Measurements from ENCODE around the gene GMPPA. TPM values are rescaled to one million over a fixed set of nuclear protein-coding genes. Genes with fewer than 3 reads are reported as not detected.

The GMPPA gene
- total RNA-seq, 1 experiment from 2014 or later = 81.6 TPM

- DNase-seq (ENCODE audit: low read depth) = peak; percentile 52
Observed at GRCh38 chr2:219521066-219521880, 22.6 kb downstream of the GMPPA start.

- DNase-seq (ENCODE audit: low read depth) = peak; percentile 77
Observed at GRCh38 chr2:219522111-219523030, 23.7 kb downstream of the GMPPA start.

- DNase-seq (ENCODE audit: low read depth) = no peak
Observed at GRCh38 chr2:219523031-219523671, 24.5 kb downstream of the GMPPA start.

GRCh38 chr2:219524817-219525216, 26.1 kb downstream of the GMPPA start:
- no peak for DNase-seq (ENCODE audit: low read depth)

GRCh38 chr2:219525533-219526232, 27.0 kb downstream of the GMPPA start:
- DNase-seq (ENCODE audit: low read depth) = no peak

- DNase-seq (ENCODE audit: low read depth) = no peak
Observed at GRCh38 chr2:219526320-219527075, 27.8 kb downstream of the GMPPA start.

- DNase-seq (ENCODE audit: low read depth) = peak; percentile 20
Observed at GRCh38 chr2:219527076-219527394, 28.3 kb downstream of the GMPPA start.

- no peak for DNase-seq (ENCODE audit: low read depth)
Observed at GRCh38 chr2:219527472-219527871, 28.8 kb downstream of the GMPPA start.

GRCh38 chr2:219530048-219530963, 31.6 kb downstream of the GMPPA start:
- peak; percentile 70 for DNase-seq (ENCODE audit: low read depth)

GRCh38 chr2:219531639-219532377, 33.1 kb downstream of the GMPPA start:
- DNase-seq (ENCODE audit: low read depth) = no peak

GRCh38 chr2:219532378-219532649, 33.6 kb downstream of the GMPPA start:
- DNase-seq (ENCODE audit: low read depth) = no peak

GRCh38 chr2:219533930-219534661, 35.4 kb downstream of the GMPPA start:
- no peak for DNase-seq (ENCODE audit: low read depth)

GRCh38 chr2:219536425-219536824, 37.7 kb downstream of the GMPPA start:
- no peak for DNase-seq (ENCODE audit: low read depth)

GRCh38 chr2:219536967-219537366, 38.3 kb downstream of the GMPPA start:
- DNase-seq (ENCODE audit: low read depth) = no peak

GRCh38 chr2:219537657-219538488, 39.2 kb downstream of the GMPPA start:
- DNase-seq (ENCODE audit: low read depth) = no peak

GRCh38 chr2:219538504-219538951, 39.8 kb downstream of the GMPPA start:
- no peak for DNase-seq (ENCODE audit: low read depth)

GRCh38 chr2:219538956-219539788, 40.5 kb downstream of the GMPPA start:
- DNase-seq (ENCODE audit: low read depth) = no peak
